Choroid plexus epithelial cell (primary cell): ENCODE results near the gene CWH43.

Source experiments
- DNase-seq: peaks from one replicate; pipeline ENCODE4 v3.0.0-alpha.2; 2010; ENCODE audit warnings: low read depth
- H3K4me3 ChIP-seq: 2 replicates; pipeline ENCODE4 v1.5.1; 2011; ENCODE audit warnings: low read depth, mild to moderate bottlenecking, control low read depth, low read length, moderate library complexity
- CTCF ChIP-seq: conservative IDR thresholded peaks from 2 replicates; pipeline ENCODE4 v1.5.1; 2011; ENCODE audit warnings: low read depth, mild to moderate bottlenecking, control low read depth, inconsistent platforms, low read length, moderate library complexity

Gene CWH43

GRCh38 chr4:48985976-48986653 is at the start of gene CWH43:
CWH43 (plus strand) TSS chr4:48986275; CDS start chr4:48986430, 155 bp downstream.
- TF ChIP-seq CTCF = no peak
- DNase-seq = no peak
- H3K4me3 ChIP-seq = no peak within 1 kb of the TSS

DNA sequence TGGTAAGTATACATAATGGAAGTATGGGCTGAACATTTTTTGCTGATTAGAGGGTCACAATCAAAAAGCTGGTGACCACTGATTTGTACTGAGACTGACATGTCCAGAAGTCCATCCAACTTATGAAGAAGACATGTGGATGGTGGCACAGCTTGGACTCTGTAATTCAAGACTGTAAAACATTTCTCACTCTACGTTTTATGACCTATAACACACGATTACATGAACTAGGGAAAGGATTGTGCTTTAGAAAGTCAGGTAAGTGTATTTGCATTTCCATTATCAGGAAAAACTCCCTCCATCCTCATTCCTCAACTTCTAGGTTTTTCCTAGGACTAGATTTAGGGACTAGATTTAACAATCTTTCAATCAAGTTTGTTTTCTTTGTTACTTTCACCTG is 49.0 kb upstream of the CWH43 start:
- H3K4me3 ChIP-seq = no peak overlapping the region
- no peak for TF ChIP-seq CTCF
- no peak for DNase-seq

GRCh38 chr4:48938831-48939230 is 47.2 kb upstream of the CWH43 start:
- no peak overlapping the region for H3K4me3 ChIP-seq
- no peak for TF ChIP-seq CTCF
- DNase-seq = no peak

- TF ChIP-seq CTCF = no peak
- H3K4me3 ChIP-seq = no peak overlapping the region
- peak; percentile 88 for DNase-seq
Measured at GRCh38 chr4:48939785-48940184, 46.3 kb upstream of the CWH43 start.

GRCh38 chr4:48943387-48943786 is 42.7 kb upstream of the CWH43 start:
- peak; percentile 53 for TF ChIP-seq CTCF
- peak; percentile 16 for DNase-seq
- no peak overlapping the region for H3K4me3 ChIP-seq

DNA sequence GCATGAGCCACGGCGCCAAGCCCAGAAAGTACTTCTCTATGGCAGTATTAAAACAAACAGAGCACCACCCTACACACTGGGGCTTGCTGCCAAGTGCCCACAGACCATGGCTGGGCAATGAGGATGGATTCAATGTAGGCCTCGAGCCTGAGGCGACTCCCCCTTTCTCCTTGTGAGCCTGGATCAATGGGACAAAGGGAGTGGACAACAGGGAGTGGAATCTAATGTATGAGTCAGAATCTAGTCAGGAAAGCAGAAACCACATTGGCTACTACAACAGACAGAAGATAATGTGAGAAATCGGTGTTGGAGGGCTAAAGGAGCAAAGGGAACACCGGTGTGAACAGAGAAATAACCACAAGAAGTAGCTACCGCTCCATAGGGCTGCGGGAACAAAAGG is 41.8 kb upstream of the CWH43 start:
- no peak for DNase-seq
- no peak for TF ChIP-seq CTCF
- no peak overlapping the region for H3K4me3 ChIP-seq

DNA sequence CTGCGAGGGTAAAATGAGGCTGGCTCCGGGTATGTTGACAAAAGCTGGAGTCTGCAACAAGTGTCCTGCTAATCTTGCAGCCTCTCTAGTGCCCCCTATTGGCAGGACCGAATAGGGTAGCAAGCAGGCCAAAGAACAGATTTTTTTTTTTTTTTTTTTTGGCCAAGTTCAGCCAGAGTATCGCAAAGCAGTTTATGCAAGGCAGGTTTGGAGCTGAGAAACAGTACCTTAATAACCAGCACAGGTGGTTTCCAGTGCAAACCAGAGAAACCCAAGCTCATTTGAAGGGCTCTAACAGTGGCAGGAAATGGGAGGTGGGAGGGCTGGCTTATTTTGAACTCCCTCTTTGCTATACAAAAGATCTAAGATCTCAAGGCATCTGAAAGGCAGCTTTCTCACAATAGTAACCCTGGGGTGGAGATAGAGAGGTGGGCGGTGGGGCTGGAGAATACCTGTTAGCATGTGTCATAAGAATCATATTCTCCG is 41.3 kb upstream of the CWH43 start:
- DNase-seq = no peak
- peak; percentile 37 for TF ChIP-seq CTCF
- H3K4me3 ChIP-seq = no peak overlapping the region
